ENCODE measurements around the gene MAD1L1. TPM values are rescaled to one million over a fixed set of nuclear protein-coding genes. Genes with fewer than 3 reads are reported as not detected.

MAD1L1 gene
- total and polyA plus RNA-seq, 2 of the 4 experiments (the other 2 are of a cell fraction), result 29.0 to 40.9 TPM

- ChIA-PET CTCF (interaction anchor here (0.6 kb wide), 1 partner anchor 237 kb away, joined by 3 read pairs; no protein-coding TSS in a partner anchor), POLR2A (ENCODE audit: unreplicated experiment) (no interaction called here)
- Histone ChIP-seq H4K5ac (ENCODE audit: low read depth, low read length) (no peak overlapping the region), H4K91ac (ENCODE audit: insufficient read depth, low read depth, low read length) (no peak overlapping the region), H3K56ac (ENCODE audit: extremely low read depth, insufficient read depth, low read length) (no peak overlapping the region), H2BK15ac (ENCODE audit: low read depth, low read length) (no peak overlapping the region), H4K8ac (ENCODE audit: low read depth in 2 of 2, low read length in 2 of 2) (no peak overlapping the region), H3K27me3 (ENCODE audit: control insufficient read depth, insufficient read depth, low read length) (no peaks in the 10 kb centered on the region), H3K79me1 (ENCODE audit: low read depth in 1 of 2, low read length in 2 of 2) (peaks cover 10 to 34% of the 10 kb centered on the region in 2 experiments), H2AFZ (replicated peaks; ENCODE audit: low read length, poor library complexity) (no peak overlapping the region), H3K9ac (ENCODE audit: low read depth, low read length) (no peak overlapping the region), H4K20me1 (ENCODE audit: insufficient read depth, low read length) (no peaks in the 10 kb centered on the region; the same call in none of the 2 replicates), H2AK9ac (replicated peaks; ENCODE audit: low read depth, low read length, poor library complexity) (peak overlapping the region; percentile 20), H2BK20ac (ENCODE audit: low read depth, low read length) (no peak overlapping the region), H3K23ac (ENCODE audit: low read depth, low read length) (no peak overlapping the region), H2BK5ac (ENCODE audit: low read depth, low read length, poor library complexity, severe bottlenecking) (no peak overlapping the region), H3K27ac (ENCODE audit: insufficient read depth, low read length) (no peak overlapping the region), H2BK120ac (ENCODE audit: low read depth, low read length) (no peak overlapping the region), H3K4me1 (ENCODE audit: control insufficient read depth, insufficient read depth, low read length) (peaks cover 17% of the 10 kb centered on the region), H2AK5ac (ENCODE audit: low read depth, low read length) (no peak overlapping the region), H3K4ac (ENCODE audit: low read depth, low read length) (no peak overlapping the region), H3K4me3 (ENCODE audit: insufficient read depth, low read depth, low read length) (no peak overlapping the region), H3K4me2 (ENCODE audit: low read depth, low read length) (no peak overlapping the region), H3K18ac (ENCODE audit: low read depth, low read length) (no peak overlapping the region), H3K9me1 (ENCODE audit: insufficient read depth, low read length) (peaks cover 14% of the 10 kb centered on the region), H3K14ac (replicated peaks; ENCODE audit: low read depth, low read length) (no peak overlapping the region), H3K36me3 (ENCODE audit: control insufficient read depth, insufficient read depth, low read length) (no peaks in the 10 kb centered on the region), H3K9me3 (ENCODE audit: control insufficient read depth, insufficient read depth, low read length) (no peaks in the 10 kb centered on the region)
- ATAC-seq (ENCODE audit: low read depth), result no peak
- DNase-seq, result no peak
- no TSS peak for BruUV-seq (replicated peaks)
- in situ Hi-C loops (cut with MboI; ENCODE audit: low sequenced_read_pairs) (no loop called here), intact Hi-C loops (cut with micrococcal nuclease) (loop anchor here (10.0 kb wide), 1 partner anchor 104 kb away; no protein-coding TSS in a partner anchor), dilution Hi-C loops (cut with HindIII; ENCODE audit: low sequenced_read_pairs, unreplicated experiment) (no loop called here)
- TF ChIP-seq SMC3 (IDR thresholded peaks at IDR 0.05; ENCODE audit: low read depth, low read length), result no peak
- 0 out of 2 replicates have a peak, but pooled peaks have one; percentile 2 for TF ChIP-seq CTCF (conservative IDR thresholded peaks at IDR 0.05; ENCODE audit: low read depth, low read length)
- TF ChIP-seq RCOR1 (IDR thresholded peaks at IDR 0.05; ENCODE audit: insufficient replicate concordance, low read length), result no peak
- 93% methylated on average over 4 of the region's 31 CpGs; no CpG with 5 or more reads in 1 of the 2 experiments for WGBS, 2 experiments (ENCODE audit: extremely low coverage in 2 of 2, insufficient read length in 1 of 2)
Observed at GRCh38 chr7:2100278-2101208, 132.2 kb downstream of the MAD1L1 start.
